Pancreas (tissue), 10 donors: ENCODE measurements around the gene HSPA4. TPM values are rescaled to one million over a fixed set of nuclear protein-coding genes. Genes with fewer than 3 reads are reported as not detected.

Experiments
- ATAC-seq, 4 donors: fragments of 200-7000 bp; cut with Tn5 transposase; one replicate each; pipeline versions ENCODE4 v1.8.0 to v1.9.1; 2020; ENCODE audit warnings: mild to moderate bottlenecking in 4 of 4, moderate library complexity in 4 of 4
- DNase-seq, 6 donors: peaks; one replicate each; pipeline ENCODE4 v3.0.0-alpha.2; 2020
- FAIRE-seq: peaks from 2 replicates; lab custom pipeline; 2012; peaks lifted over from hg19 to GRCh38; lab: Jason Lieb, UNC
- H3K27ac ChIP-seq, 4 donors: fragments of 200-600 bp; sonication (generic); 1 replicate in 3 of 4; 2 replicates in 1 of 4; pipeline versions ENCODE4 v1.5.0 to v1.8.0; 2020
- H3K27me3 ChIP-seq, 4 donors: fragments of 200-600 bp; one replicate each; pipeline ENCODE4 v1.8.0; 2021
- H3K36me3 ChIP-seq, 3 donors: fragments of 200-600 bp; sonication (generic) in 1 of 3; one replicate each; pipeline versions ENCODE4 v1.5.0 to v1.8.0; 2020 to 2021
- H3K4me1 ChIP-seq, 3 donors: fragments of 200-600 bp; one replicate each; pipeline ENCODE4 v1.8.0; 2021
- H3K4me3 ChIP-seq, 4 donors: fragments of 200-600 bp; sonication (generic) in 2 of 4; one replicate each; pipeline versions ENCODE4 v1.5.0 to v1.8.0; 2020 to 2021
- H3K9me3 ChIP-seq, 4 donors: fragments of 200-600 bp; one replicate each; pipeline ENCODE4 v1.8.0; 2021
- CTCF ChIP-seq, 4 donors: fragments of 200-600 bp; sonication (generic) in 3 of 4; IDR thresholded peaks; one replicate each; pipeline versions ENCODE4 v1.5.0 to v1.8.0; 2021; ENCODE audit warnings: antibody characterized with exemption in 4 of 4
- whole genome bisulfite sequencing, 2 donors: extraction: QIAGEN DNeasy Blood & Tissue Kit; methylation state at CpG; one replicate each; pipeline ENCODE4 v1.1.7; 2013; 5-methylcytosine and 5-hydroxymethylcytosine counted together
- intact Hi-C, 3 donors: fragments of 100-400 bp; cut with DNase I; formaldehyde crosslinking; loops; one replicate each; pipeline versions ENCODE4 v1.11.1 to v1.14.2; 2022
- polyA plus RNA-seq, 2 donors: library from polyadenylated mRNA; stranded (reverse); fragments of 200-250 nt; gene quantifications; one replicate each; pipeline ENCODE4 v1.2.3, GENCODE V29; 2013
- total RNA-seq, 6 donors: library from RNA; stranded (reverse); fragmentation: NEBNext Ultra II Directional in 4 of 6; extraction: Animal tissue kit (Norgen Biotek cat#: 25700) in 4 of 6; gene quantifications; one replicate each; pipeline versions ENCODE4 v1.2.1 to v1.2.4, GENCODE V29; 2021 to 2023
- donor health status: healthy with polysubstance abuse.
- donor health status: DM: no; HTN: no; CAD: no; lungs with moderate emphysema.
- donor health status: DM: no; HTN: no; CAD: no.
- donor health status: control.
- donor health status: control.
- donor health status: Bipolar disorder and iron deficiency.
- donor health status: DM: yes; HTN: yes; CAD: no.
- donor health status: DM: no; HTN: no; CAD: no.
- donor health status: DM: no; HTN: no; CAD: no.
- donor health status: DM: yes; HTN: yes; CAD: no.

The HSPA4 gene
- total and polyA plus RNA-seq, 8 donors: 21.3 to 44.0 (median 32.1) TPM

GRCh38 chr5:133050521-133050920, 1.3 kb upstream of the HSPA4 start:
- peak overlapping the region in 2 of 4 donors; percentile 89 to 93 for H3K4me3 ChIP-seq
- WGBS, 2 donors: 41 to 46% methylated on average over 4 of the region's 4 CpGs
- H3K27ac ChIP-seq: peak overlapping the region in 3 of 4 donors; percentile 98 to 100 (median 100)

DNA sequence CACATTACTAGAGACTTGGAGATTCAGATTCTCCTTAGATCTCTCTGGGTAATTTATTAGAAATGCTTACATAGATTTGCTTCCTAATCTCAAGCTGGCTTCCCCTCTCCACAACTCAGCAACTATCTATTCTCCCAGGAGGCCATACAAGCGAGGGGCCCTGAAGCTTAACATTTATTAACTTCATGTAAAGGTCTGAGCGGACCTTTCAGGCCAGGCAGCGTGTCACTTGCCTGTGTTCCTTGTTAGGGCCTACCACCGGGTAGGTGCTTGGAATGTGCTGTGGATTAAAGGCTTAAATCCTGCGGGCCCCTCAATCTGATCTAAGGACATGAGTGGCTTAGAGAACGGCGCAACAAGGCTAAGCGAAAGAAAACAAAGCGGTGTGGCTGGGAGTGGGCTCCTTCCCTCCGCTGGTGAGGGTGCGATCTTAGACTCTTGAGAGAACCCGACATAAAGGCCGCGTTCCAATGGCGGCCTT, 712 bp upstream of the HSPA4 start:
- DNase-seq (no peak), FAIRE-seq (no peak), ATAC-seq (peak; percentile 4 to 12 (median 6))
- intact Hi-C loops: no loop called here
- Histone ChIP-seq H3K27ac (peak overlapping the region; percentile 91 to 100 (median 99)), H3K27me3 (no peaks in the 10 kb centered on the region), H3K9me3 (no peaks in the 10 kb centered on the region), H3K4me1 (peaks cover 10 to 20% (median 17%) of the 10 kb centered on the region in 3 donors), H3K4me3 (peak overlapping the region; percentile 58 to 93 (median 84)), H3K36me3 (no peaks in the 10 kb centered on the region)
- TF ChIP-seq CTCF (IDR thresholded peaks at IDR 0.05): no peak
- 0 to 1% methylated on average over 15 of the region's 15 CpGs for WGBS, 2 donors

More at GRCh38 chr5:133050521-133050920, 1.3 kb upstream of the HSPA4 start:
- H3K4me1 ChIP-seq: peaks cover 10 to 20% (median 17%) of the 10 kb centered on the region in 3 donors
- H3K9me3 ChIP-seq: no peaks in the 10 kb centered on the region
- intact Hi-C loops: no loop called here
- H3K27me3 ChIP-seq: no peaks in the 10 kb centered on the region
- no peak for ATAC-seq
- no peak for FAIRE-seq
- H3K36me3 ChIP-seq: no peaks in the 10 kb centered on the region
- no peak for DNase-seq
- no peak for TF ChIP-seq CTCF (IDR thresholded peaks at IDR 0.05)

GRCh38 chr5:133052317-133053175, 733 bp downstream of the HSPA4 start:
- DNase-seq (peak; percentile 38 to 84 (median 72)), FAIRE-seq (no peak), ATAC-seq (peak; percentile 48 to 74 (median 64))
- Histone ChIP-seq H3K36me3 (no peaks in the 10 kb centered on the region), H3K27me3 (no peaks in the 10 kb centered on the region), H3K4me3 (peak overlapping the region; percentile 58 to 93 (median 84)), H3K9me3 (no peaks in the 10 kb centered on the region), H3K27ac (peak overlapping the region; percentile 91 to 100 (median 99)), H3K4me1 (peaks cover 10 to 24% (median 17%) of the 10 kb centered on the region in 3 donors)
- no peak for TF ChIP-seq CTCF (IDR thresholded peaks at IDR 0.05)
- intact Hi-C loops: no loop called here
- 1% methylated on average over 58 to 59 of the region's 59 CpGs for WGBS, 2 donors

- Histone ChIP-seq H3K27me3 (no peaks in the 10 kb centered on the region), H3K27ac (no peak overlapping the region), H3K9me3 (no peaks in the 10 kb centered on the region), H3K4me3 (peak overlapping the region in 2 of 4 donors; percentile 80 to 89), H3K36me3 (no peaks in the 10 kb centered on the region), H3K4me1 (peaks cover 10 to 24% (median 17%) of the 10 kb centered on the region in 3 donors)
- DNase-seq: peak in 3 of 6 donors; percentile 23 to 57 (median 24)
- TF ChIP-seq CTCF (IDR thresholded peaks at IDR 0.05): no peak
- ATAC-seq: no peak
- intact Hi-C loops: no loop called here
- 88 to 91% methylated on average over 15 of the region's 15 CpGs for WGBS, 2 donors
- no peak for FAIRE-seq
Observed at GRCh38 chr5:133053448-133053847, 1.6 kb downstream of the HSPA4 start.
